Fibroblast of skin of back (primary cell): ENCODE results near the gene CT45A5. TPM values are rescaled to one million over a fixed set of nuclear protein-coding genes. Genes with fewer than 3 reads are reported as not detected.
"Not testable (repeated sequence)": the region's sequence is repeated elsewhere in the genome, so short reads cannot be mapped to it uniquely, and the experiment has no call there.

Experiments used
- DNase-seq: peaks from one replicate; pipeline ENCODE4 v3.0.0-alpha.2; 2013
- polyA plus RNA-seq, 2 experiments: library from polyadenylated mRNA; unstranded; fragments of 120-200 nt; gene quantifications; one replicate each; pipeline ENCODE4 v1.2.1, GENCODE V29; 2013; ENCODE audit not compliant: insufficient read length in 2 of 2

The CT45A5 gene
- not detected for polyA plus RNA-seq (2013, experiment 1 of 2; ENCODE audit: insufficient read length)
- not detected for polyA plus RNA-seq (2013, experiment 2 of 2; ENCODE audit: insufficient read length)

- DNase-seq: not testable (repeated sequence)
Measured at GRCh38 chrX:135785403-135785802, at the start of gene CT45A5. Gene CT45A5, minus strand, starts transcription at chrX:135785503. Its CDS starts 3,774 bp downstream, at chrX:135781729.

- not testable (repeated sequence) for DNase-seq
Measured at GRCh38 chrX:135819912-135820311, 34.6 kb upstream of the CT45A5 start, which contains the start of gene CT45A2. Gene CT45A2, minus strand, starts transcription at chrX:135820012. Its CDS starts 3,747 bp downstream, at chrX:135816265.

- DNase-seq: not testable (repeated sequence)
Measured at GRCh38 chrX:135802687-135803086, 17.4 kb upstream of the CT45A5 start, which contains the start of gene CT45A6. Gene CT45A6, minus strand, starts transcription at chrX:135802787. Its CDS starts 3,794 bp downstream, at chrX:135798993.

GRCh38 chrX:135768091-135768490, 17.2 kb downstream of the CT45A5 start, which contains the start of gene CT45A3:
Gene CT45A3, minus strand, starts transcription at chrX:135768191. Its CDS starts 3,747 bp downstream, at chrX:135764444.
- not testable (repeated sequence) for DNase-seq

- not testable (repeated sequence) for DNase-seq
Measured at GRCh38 chrX:135744739-135745138, 40.6 kb downstream of the CT45A5 start.

- no peak for DNase-seq
Measured at GRCh38 chrX:135741192-135741715, 44.0 kb downstream of the CT45A5 start.

- peak; percentile 2 for DNase-seq
Measured at GRCh38 chrX:135740681-135741149, 44.6 kb downstream of the CT45A5 start.

GRCh38 chrX:135737366-135738071, 47.8 kb downstream of the CT45A5 start:
- DNase-seq: peak; percentile 6

GRCh38 chrX:135734666-135735065, 50.6 kb downstream of the CT45A5 start:
- not testable (repeated sequence) for DNase-seq
